ENCODE results near the gene PCGF1. TPM values are rescaled to one million over a fixed set of nuclear protein-coding genes. Genes with fewer than 3 reads are reported as not detected.

PCGF1 gene
- total and polyA plus RNA-seq, 9 of the 15 experiments (the other 6 are each of a cell fraction or from before 2014, with no cell fraction given), result 20.3 to 45.7 (median 29.3) TPM

GRCh38 chr2:74502720-74503505 lies 4.6 kb downstream of the PCGF1 start (continued):
- TF ChIP-seq NFE2 (IDR thresholded peaks at IDR 0.05; ENCODE audit: low read depth) (peak; percentile 15; the same call in 1 of the 2 replicates), ZNF592 (IDR thresholded peaks at IDR 0.05) (peak; percentile 36), KDM1A (IDR thresholded peaks at IDR 0.05) (no peak), STAG1 (CRISPR knock-in tag; IDR thresholded peaks at IDR 0.05; ENCODE audit: borderline replicate concordance) (no peak), VEZF1 (CRISPR knock-in tag; IDR thresholded peaks at IDR 0.05) (peak; percentile 45), POLR2AphosphoS2 (IDR thresholded peaks at IDR 0.05; ENCODE audit: low read length) (no peak), ZNF780A (CRISPR knock-in tag; IDR thresholded peaks at IDR 0.05) (no peak), ZKSCAN8 (CRISPR knock-in tag; IDR thresholded peaks at IDR 0.05) (no peak), FOSL1 (tag; conservative IDR thresholded peaks at IDR 0.05) (peak; percentile 98), HSF4 (CRISPR knock-in tag; IDR thresholded peaks at IDR 0.05; ENCODE audit: borderline replicate concordance) (no peak), ZNF347 (CRISPR knock-in tag; IDR thresholded peaks at IDR 0.05; ENCODE audit: low read depth) (no peak), CHCHD3 (CRISPR knock-in tag; IDR thresholded peaks at IDR 0.05) (no peak), WHSC1 (IDR thresholded peaks at IDR 0.05; ENCODE audit: low read length) (no peak), SMARCA5 (IDR thresholded peaks at IDR 0.05) (no peak), FOXJ2 (tag; IDR thresholded peaks at IDR 0.05) (no peak), BRD9 (IDR thresholded peaks at IDR 0.05; ENCODE audit: low read depth, partially characterized antibody) (peak; percentile 36), ARNT (IDR thresholded peaks at IDR 0.05) (0 out of 4 replicates have a peak, but pooled peaks of 1 of the 2 experiments have one; percentile 18), ZBTB1 (CRISPR knock-in tag; IDR thresholded peaks at IDR 0.05; ENCODE audit: borderline replicate concordance, low read depth) (no peak), PHF8 (IDR thresholded peaks at IDR 0.05; ENCODE audit: borderline replicate concordance, low read length) (peak; percentile 66; the same call in 1 of the 2 replicates), SUPT5H (IDR thresholded peaks at IDR 0.05) (peak; percentile 81), ZNF143 (CRISPR knock-in tag; IDR thresholded peaks at IDR 0.05) (no peak), SREBF1 (IDR thresholded peaks at IDR 0.05; ENCODE audit: borderline replicate concordance, low read depth, low read length) (no peak)
- TF ChIP-seq, protein P1, sequence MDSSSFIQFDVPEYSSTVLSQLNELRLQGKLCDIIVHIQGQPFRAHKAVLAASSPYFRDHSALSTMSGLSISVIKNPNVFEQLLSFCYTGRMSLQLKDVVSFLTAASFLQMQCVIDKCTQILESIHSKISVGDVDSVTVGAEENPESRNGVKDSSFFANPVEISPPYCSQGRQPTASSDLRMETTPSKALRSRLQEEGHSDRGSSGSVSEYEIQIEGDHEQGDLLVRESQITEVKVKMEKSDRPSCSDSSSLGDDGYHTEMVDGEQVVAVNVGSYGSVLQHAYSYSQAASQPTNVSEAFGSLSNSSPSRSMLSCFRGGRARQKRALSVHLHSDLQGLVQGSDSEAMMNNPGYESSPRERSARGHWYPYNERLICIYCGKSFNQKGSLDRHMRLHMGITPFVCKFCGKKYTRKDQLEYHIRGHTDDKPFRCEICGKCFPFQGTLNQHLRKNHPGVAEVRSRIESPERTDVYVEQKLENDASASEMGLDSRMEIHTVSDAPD (CRISPR knock-in tag; IDR thresholded peaks at IDR 0.05), result no peak

Data from K562 (cell line).